ENCODE results near the gene IL4I1.

Gene IL4I1

GRCh38 chr19:49877020-49877878 lies 19.4 kb downstream of the IL4I1 start, which contains the start of the genes AKT1S1 and TBC1D17:
Gene AKT1S1, minus strand, starts transcription at chr19:49877355. Its CDS starts 4,060 bp downstream, at chr19:49873295.
Gene TBC1D17, plus strand, starts transcription at chr19:49877702. Its CDS starts 22 bp downstream, at chr19:49877724.
- FAIRE-seq (no peak), DNase-seq (ENCODE audit: insufficient read length, low spot score) (peak; percentile 94)
- TF ChIP-seq POLR2A (IDR thresholded peaks at IDR 0.05; ENCODE audit: low read depth, low read length), result peak; percentile 54
- TF ChIP-seq POLR2AphosphoS5 (IDR thresholded peaks at IDR 0.05; ENCODE audit: low read depth, low read length), result peak; percentile 62; the same call in 1 of the 2 replicates
- peak; percentile 23; the same call in 1 of the 2 replicates for TF ChIP-seq POU2F2 (IDR thresholded peaks at IDR 0.05; ENCODE audit: low read depth, low read length)
- peak; percentile 23; the same call in 1 of the 2 replicates for TF ChIP-seq TAF1 (IDR thresholded peaks at IDR 0.05; ENCODE audit: low read depth, low read length)
- TF ChIP-seq PAX5 (IDR thresholded peaks at IDR 0.05; ENCODE audit: insufficient read depth, low read length, severe bottlenecking), result no peak
- TF ChIP-seq SPI1 (IDR thresholded peaks at IDR 0.05; ENCODE audit: low read depth, low read length), result peak; percentile 55

- FAIRE-seq, result peak; percentile 100
- DNase-seq (ENCODE audit: insufficient read length, low spot score), result peak; percentile 66
- TF ChIP-seq TAF1 (IDR thresholded peaks at IDR 0.05; ENCODE audit: low read depth, low read length) (no peak; the same call in 1 of the 2 replicates), SPI1 (IDR thresholded peaks at IDR 0.05; ENCODE audit: low read depth, low read length) (no peak), POLR2AphosphoS5 (IDR thresholded peaks at IDR 0.05; ENCODE audit: low read depth, low read length) (peak; percentile 50), POLR2A (IDR thresholded peaks at IDR 0.05; ENCODE audit: low read depth, low read length) (peak; percentile 70), PAX5 (IDR thresholded peaks at IDR 0.05; ENCODE audit: insufficient read depth, low read length, severe bottlenecking) (no peak), POU2F2 (IDR thresholded peaks at IDR 0.05; ENCODE audit: low read depth, low read length) (no peak)
Observed at GRCh38 chr19:49876422-49877019, 20.2 kb downstream of the IL4I1 start.

GRCh38 chr19:49875857-49876421 lies 20.7 kb downstream of the IL4I1 start:
- peak; percentile 2; the same call in 1 of the 2 replicates for TF ChIP-seq POLR2A (IDR thresholded peaks at IDR 0.05; ENCODE audit: low read depth, low read length)
- TF ChIP-seq PAX5 (IDR thresholded peaks at IDR 0.05; ENCODE audit: insufficient read depth, low read length, severe bottlenecking), result no peak
- TF ChIP-seq SPI1 (IDR thresholded peaks at IDR 0.05; ENCODE audit: low read depth, low read length), result peak; percentile 55
- no peak for FAIRE-seq
- DNase-seq (ENCODE audit: insufficient read length, low spot score), result no peak

GRCh38 chr19:49875177-49875576 lies 21.5 kb downstream of the IL4I1 start:
- FAIRE-seq (peak; percentile 5), DNase-seq (ENCODE audit: insufficient read length, low spot score) (no peak)
- no peak for TF ChIP-seq POLR2AphosphoS5 (IDR thresholded peaks at IDR 0.05; ENCODE audit: low read depth, low read length)
- no peak for TF ChIP-seq PAX5 (IDR thresholded peaks at IDR 0.05; ENCODE audit: insufficient read depth, low read length, severe bottlenecking)
- TF ChIP-seq TAF1 (IDR thresholded peaks at IDR 0.05; ENCODE audit: low read depth, low read length), result no peak
- TF ChIP-seq SPI1 (IDR thresholded peaks at IDR 0.05; ENCODE audit: low read depth, low read length), result no peak
- TF ChIP-seq POLR2A (IDR thresholded peaks at IDR 0.05; ENCODE audit: low read depth, low read length), result no peak
- TF ChIP-seq POU2F2 (IDR thresholded peaks at IDR 0.05; ENCODE audit: low read depth, low read length), result no peak

GRCh38 chr19:49874503-49875157 lies 22.1 kb downstream of the IL4I1 start:
- DNase-seq (ENCODE audit: insufficient read length, low spot score), result no peak
- TF ChIP-seq POLR2A (IDR thresholded peaks at IDR 0.05; ENCODE audit: low read depth, low read length) (no peak), SPI1 (IDR thresholded peaks at IDR 0.05; ENCODE audit: low read depth, low read length) (no peak), POU2F2 (IDR thresholded peaks at IDR 0.05; ENCODE audit: low read depth, low read length) (no peak), POLR2AphosphoS5 (IDR thresholded peaks at IDR 0.05; ENCODE audit: low read depth, low read length) (no peak)
- no peak for FAIRE-seq

- DNase-seq (ENCODE audit: insufficient read length, low spot score) (no peak), FAIRE-seq (no peak)
- TF ChIP-seq POU2F2 (IDR thresholded peaks at IDR 0.05; ENCODE audit: low read depth, low read length), result no peak
- no peak for TF ChIP-seq POLR2AphosphoS5 (IDR thresholded peaks at IDR 0.05; ENCODE audit: low read depth, low read length)
- TF ChIP-seq TAF1 (IDR thresholded peaks at IDR 0.05; ENCODE audit: low read depth, low read length), result no peak
- no peak for TF ChIP-seq PAX5 (IDR thresholded peaks at IDR 0.05; ENCODE audit: insufficient read depth, low read length, severe bottlenecking)
- no peak for TF ChIP-seq POLR2A (IDR thresholded peaks at IDR 0.05; ENCODE audit: low read depth, low read length)
- TF ChIP-seq SPI1 (IDR thresholded peaks at IDR 0.05; ENCODE audit: low read depth, low read length), result no peak
Observed at GRCh38 chr19:49873834-49874233, 22.9 kb downstream of the IL4I1 start.

GRCh38 chr19:49873129-49873521 lies 23.6 kb downstream of the IL4I1 start:
- TF ChIP-seq POLR2A (IDR thresholded peaks at IDR 0.05; ENCODE audit: low read depth, low read length), result no peak
- TF ChIP-seq TAF1 (IDR thresholded peaks at IDR 0.05; ENCODE audit: low read depth, low read length), result no peak
- no peak for TF ChIP-seq POLR2AphosphoS5 (IDR thresholded peaks at IDR 0.05; ENCODE audit: low read depth, low read length)
- no peak for TF ChIP-seq SPI1 (IDR thresholded peaks at IDR 0.05; ENCODE audit: low read depth, low read length)
- no peak for TF ChIP-seq POU2F2 (IDR thresholded peaks at IDR 0.05; ENCODE audit: low read depth, low read length)
- DNase-seq (ENCODE audit: insufficient read length, low spot score) (no peak), FAIRE-seq (no peak)

- FAIRE-seq, result no peak
- DNase-seq (ENCODE audit: insufficient read length, low spot score), result no peak
- TF ChIP-seq POU2F2 (IDR thresholded peaks at IDR 0.05; ENCODE audit: low read depth, low read length) (no peak), SPI1 (IDR thresholded peaks at IDR 0.05; ENCODE audit: low read depth, low read length) (no peak), TAF1 (IDR thresholded peaks at IDR 0.05; ENCODE audit: low read depth, low read length) (no peak), POLR2A (IDR thresholded peaks at IDR 0.05; ENCODE audit: low read depth, low read length) (no peak), PAX5 (IDR thresholded peaks at IDR 0.05; ENCODE audit: insufficient read depth, low read length, severe bottlenecking) (no peak), POLR2AphosphoS5 (IDR thresholded peaks at IDR 0.05; ENCODE audit: low read depth, low read length) (no peak)
Observed at GRCh38 chr19:49872245-49873128, 24.2 kb downstream of the IL4I1 start.
